A172 (cell line): Measurements from ENCODE around the gene ARG2. TPM values are rescaled to one million over a fixed set of nuclear protein-coding genes. Genes with fewer than 3 reads are reported as not detected.

Experiments used
- DNase-seq: peaks from one replicate; pipeline ENCODE4 v3.0.0-alpha.2; 2015; ENCODE audit warnings: low spot score
- total RNA-seq: library from RNA; depleted of rRNA; stranded (reverse); fragments of >200 nt; shearing (Covaris generic); gene quantifications from 2 replicates; pipeline ENCODE4 v1.2.3, GENCODE V29; 2014

Gene ARG2
- total RNA-seq, 1 experiment from 2014 or later, result 2.4 TPM

DNA sequence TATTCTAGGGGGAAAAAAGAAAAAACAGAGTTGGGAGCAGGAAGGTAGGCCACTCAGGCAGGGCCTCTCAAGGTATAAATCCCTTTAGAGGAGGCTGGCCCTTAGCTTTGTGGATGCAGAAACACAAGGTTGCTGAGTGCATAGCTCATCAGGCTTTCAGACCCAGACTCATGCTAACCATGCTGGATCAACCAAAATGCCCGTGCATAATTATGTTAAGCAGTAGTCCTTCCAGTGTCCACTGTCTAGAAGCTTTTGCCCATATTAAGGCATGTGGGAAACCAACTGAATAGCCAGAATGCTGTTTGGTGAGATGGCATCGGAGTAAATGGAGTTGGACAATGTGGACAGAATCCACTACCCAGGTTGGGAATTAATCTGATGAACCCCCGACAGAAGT, 18.9 kb downstream of the ARG2 start:
- DNase-seq, result no peak

GRCh38 chr14:67641480-67641879, 21.8 kb downstream of the ARG2 start:
- DNase-seq, result no peak

DNA sequence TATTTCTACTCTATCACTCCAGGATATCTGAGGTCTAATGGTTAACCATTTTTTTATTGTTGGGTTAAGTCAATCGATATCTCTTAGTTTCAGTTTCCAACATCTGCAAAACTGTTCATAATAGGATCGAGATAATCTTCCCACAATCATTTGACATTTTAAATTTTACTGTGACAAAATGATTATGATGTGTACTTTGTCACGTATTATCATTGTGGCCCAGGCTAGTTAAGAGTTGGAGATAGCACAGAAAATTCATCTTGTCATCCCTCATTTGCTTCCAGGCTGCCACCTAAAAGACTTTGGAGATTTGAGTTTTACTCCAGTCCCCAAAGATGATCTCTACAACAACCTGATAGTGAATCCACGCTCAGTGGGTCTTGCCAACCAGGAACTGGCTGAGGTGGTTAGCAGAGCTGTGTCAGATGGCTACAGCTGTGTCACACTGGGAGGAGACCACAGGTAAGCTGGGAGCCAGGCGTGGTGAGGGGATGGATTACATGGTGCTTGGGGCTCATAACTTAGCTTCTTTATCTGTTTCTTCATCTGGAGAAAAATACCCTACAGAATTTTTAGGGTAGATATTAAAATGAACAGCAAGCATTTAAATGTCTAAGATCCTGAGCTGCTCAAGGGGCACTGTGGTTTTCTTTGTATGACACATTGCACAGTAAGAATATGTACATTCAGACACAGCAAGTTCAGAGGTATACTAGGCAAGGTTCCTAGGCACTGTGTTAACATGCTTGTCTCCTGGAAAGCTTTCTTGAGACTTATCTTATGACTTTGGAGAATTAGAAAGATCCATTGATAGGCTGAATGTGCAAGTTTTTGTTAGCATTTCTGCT, 22.4 kb downstream of the ARG2 start:
- no peak for DNase-seq

GRCh38 chr14:67643713-67644112, 24.0 kb downstream of the ARG2 start:
- no peak for DNase-seq

- no peak for DNase-seq
Observed at GRCh38 chr14:67644428-67644827, 24.7 kb downstream of the ARG2 start.

DNA sequence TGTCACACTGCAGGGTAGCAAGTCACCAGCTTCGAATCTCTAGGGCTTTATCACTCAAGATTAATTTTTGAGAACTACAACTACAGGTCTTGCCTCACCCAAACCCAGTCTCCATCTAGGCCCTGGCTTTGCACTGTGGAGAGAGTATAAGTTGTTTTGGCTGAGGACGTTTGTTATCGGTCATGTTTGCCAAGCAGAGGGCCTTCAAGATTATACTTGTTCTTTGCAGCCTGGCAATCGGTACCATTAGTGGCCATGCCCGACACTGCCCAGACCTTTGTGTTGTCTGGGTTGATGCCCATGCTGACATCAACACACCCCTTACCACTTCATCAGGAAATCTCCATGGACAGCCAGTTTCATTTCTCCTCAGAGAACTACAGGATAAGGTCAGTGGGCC, 25.7 kb downstream of the ARG2 start:
- DNase-seq, result no peak

DNA sequence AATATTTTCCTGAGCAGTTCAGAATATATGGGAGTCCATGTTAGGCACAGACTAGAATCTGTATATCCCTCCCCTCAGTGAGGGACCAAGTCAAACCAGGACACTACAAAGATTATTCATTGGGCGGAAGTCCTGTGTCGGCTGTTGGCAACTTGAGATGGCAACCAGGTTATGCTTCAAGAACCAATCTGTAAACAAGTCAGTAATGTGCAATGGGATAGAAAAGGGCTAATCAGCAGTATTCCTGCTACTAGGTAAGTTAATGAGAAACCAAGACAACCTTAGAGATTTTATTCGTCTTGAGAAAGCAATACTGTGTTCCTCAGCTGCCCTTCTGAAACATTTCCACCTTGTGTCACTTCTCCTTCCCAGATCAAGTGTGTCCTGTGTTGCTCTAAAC, 26.4 kb downstream of the ARG2 start:
- DNase-seq, result no peak

- DNase-seq, result no peak
Observed at GRCh38 chr14:67650151-67650550, 30.4 kb downstream of the ARG2 start.

DNA sequence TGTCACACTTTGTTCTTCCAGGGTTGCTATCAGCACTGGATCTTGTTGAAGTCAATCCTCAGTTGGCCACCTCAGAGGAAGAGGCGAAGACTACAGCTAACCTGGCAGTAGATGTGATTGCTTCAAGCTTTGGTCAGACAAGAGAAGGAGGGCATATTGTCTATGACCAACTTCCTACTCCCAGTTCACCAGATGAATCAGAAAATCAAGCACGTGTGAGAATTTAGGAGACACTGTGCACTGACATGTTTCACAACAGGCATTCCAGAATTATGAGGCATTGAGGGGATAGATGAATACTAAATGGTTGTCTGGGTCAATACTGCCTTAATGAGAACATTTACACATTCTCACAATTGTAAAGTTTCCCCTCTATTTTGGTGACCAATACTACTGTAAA, 31.0 kb downstream of the ARG2 start:
- DNase-seq, result no peak

DNA sequence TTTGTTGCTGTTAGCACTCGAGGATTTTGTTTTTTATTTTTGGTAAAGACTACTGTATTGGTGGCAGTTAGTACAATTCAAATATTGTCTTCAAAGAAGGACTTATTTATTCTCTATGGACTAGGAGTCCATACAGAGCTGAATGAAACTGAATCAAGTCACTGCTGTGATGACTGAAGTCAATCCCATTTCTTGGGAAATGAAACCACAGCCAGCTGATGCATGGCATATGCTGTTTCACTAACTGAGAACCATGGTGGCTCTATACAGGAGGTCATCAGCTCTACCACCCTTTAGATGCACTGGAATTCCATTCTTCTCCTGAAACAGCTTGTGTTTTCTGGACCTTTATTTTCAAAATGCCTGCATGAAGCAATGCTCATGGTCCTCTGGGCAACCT, 32.5 kb downstream of the ARG2 start:
- DNase-seq, result no peak

DNA sequence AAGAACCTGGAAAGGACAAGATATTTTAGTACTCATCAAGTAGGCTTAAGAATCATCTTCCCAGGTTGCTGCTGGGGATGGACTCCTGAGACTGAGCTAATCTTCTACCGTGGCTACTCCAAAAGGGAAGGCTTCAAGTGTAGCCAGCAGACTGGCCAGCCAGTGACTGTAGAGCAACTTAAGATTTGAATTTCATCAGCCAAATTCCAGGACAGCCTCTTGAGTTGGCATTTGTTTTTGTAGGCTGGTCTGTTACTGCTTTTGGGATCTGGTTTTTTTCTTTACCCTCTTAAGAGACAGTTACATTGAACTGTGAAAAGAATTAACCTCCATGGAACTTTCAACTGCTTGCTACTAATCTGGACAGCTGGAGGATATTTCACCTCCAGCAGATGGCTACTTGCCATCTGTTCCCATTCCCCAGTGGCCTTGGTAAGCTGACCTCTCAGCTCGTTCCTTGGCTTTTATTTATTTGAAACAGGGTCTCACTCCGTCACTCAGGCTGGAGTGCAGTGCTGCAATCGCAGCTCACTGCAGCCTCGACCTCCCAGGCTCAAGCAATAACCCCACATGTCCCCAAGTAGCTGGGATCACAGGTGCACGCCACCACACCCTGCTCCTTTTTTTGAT, 34.0 kb downstream of the ARG2 start:
- DNase-seq, result no peak

DNA sequence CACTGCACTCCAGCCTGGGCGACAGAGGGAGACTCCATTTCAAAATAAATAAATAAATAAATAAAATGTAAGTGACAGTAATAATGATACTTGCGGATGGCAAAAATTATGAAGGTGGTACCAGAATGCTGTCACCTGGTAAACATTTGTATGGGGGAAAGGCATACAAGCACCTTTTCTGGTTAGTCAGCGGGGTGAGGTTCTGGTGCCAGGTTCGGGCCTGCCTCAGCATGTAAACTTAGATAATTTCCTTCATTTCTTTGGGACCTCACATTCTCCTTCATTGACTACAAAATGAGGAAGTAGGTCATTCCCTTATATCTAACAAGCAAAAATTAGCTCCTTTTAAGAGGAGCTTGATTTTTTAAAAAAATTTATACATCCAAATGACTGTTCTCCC, 43.9 kb downstream of the ARG2 start:
- no peak for DNase-seq

DNA sequence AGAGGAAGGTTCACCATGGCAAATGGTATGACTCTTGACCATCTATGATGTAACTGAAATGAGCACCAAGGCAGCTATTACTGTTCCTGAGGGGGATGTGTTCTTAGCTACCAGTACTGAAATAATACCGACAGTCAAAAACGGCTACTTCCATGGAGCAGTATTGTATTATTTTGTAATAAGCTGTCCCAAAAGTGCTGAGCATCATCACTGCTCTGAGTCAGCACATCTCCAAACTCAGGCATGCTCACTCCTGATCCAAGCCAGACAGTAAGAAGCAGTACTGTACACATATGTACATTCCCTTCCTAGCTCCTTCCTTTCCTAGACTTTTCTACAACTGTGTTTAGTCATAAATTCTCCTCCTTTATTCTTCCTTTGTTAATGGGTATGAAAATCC, 46.1 kb downstream of the ARG2 start:
- no peak for DNase-seq

DNA sequence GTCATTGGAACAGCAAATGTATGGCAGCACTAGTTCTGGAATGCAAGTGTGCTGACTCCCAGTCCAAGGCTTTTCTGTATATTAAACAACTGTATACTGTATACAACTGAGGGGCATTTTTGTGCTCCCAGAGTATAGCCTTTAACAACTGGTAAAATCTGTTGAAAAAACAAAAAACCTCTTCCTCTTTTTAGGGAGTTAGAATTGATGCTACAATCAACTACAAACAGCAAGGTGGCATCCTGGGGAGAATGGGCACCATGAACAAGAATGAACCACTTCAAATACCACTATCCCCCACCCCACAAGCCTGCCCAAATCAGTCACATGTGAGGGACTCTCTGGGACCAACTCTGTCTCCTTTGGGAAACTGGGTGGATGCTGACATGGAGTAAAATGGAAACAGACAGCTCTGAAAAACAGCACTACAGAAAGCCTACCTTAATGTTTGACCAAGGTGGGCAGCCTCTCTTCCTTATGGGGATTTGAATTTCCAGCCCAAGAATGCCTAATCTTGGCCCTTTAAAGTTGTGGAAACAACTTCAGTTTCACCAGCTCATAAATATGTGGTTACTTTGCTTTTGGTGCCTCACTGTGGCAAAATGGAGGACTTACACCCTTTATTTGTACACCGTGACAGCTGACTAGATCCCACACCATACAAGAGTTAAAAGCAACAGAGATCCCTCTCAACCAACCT, 47.2 kb downstream of the ARG2 start:
- peak; percentile 19 for DNase-seq

GRCh38 chr14:67668559-67668958, 48.8 kb downstream of the ARG2 start:
- DNase-seq, result no peak

- DNase-seq, result no peak
Observed at GRCh38 chr14:67673451-67673850, 53.7 kb downstream of the ARG2 start.

DNA sequence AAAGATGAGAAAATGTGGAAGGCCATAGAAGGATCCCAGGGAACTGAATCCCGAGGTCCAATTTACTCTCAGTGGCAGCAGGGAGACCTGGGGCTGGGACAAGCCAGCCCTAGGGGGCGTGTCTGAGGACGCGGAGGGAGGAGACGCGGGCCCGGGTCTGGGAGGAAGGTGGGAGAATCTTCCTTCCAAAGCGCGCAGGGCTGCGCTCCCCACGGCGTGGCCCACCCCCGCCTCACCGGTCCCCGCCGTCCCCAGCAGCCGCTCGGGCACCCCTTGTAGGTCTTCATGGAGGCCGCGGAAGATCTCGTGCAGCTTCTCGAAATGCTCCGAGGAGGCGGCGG, 54.4 kb downstream of the ARG2 start:
- DNase-seq, result peak; percentile 38

GRCh38 chr14:67674480-67675218, 54.9 kb downstream of the ARG2 start, which contains the start of gene VTI1B:
VTI1B (minus strand) TSS chr14:67674632; CDS start chr14:67674489, 143 bp downstream.
- peak; percentile 35 for DNase-seq

GRCh38 chr14:67675219-67675582, 55.5 kb downstream of the ARG2 start:
- no peak for DNase-seq

GRCh38 chr14:67679006-67679405, 59.3 kb downstream of the ARG2 start:
- DNase-seq, result no peak

DNA sequence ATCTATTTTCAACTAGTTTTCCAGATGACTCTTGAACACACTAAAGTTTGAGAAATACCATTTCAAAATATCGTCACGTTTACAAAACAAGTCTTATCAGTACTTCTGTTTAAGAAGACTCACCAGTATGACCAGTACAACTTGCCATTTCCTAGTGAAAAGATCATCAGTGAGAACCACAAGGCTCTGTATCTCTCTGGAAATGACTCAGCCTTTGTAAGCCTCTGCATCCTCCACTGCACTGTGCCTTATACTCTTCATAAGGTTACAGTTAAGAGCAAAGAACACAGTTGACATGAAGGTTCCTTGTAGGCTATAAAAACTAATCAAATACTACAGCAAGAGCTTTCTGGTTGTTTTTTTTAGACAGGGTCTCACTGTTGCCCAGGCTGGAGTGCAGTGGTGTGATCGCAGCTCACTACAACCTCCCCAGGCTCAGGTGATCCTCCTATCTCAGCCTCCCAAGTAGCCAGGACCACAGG, 60.4 kb downstream of the ARG2 start:
- peak; percentile 82 for DNase-seq

DNA sequence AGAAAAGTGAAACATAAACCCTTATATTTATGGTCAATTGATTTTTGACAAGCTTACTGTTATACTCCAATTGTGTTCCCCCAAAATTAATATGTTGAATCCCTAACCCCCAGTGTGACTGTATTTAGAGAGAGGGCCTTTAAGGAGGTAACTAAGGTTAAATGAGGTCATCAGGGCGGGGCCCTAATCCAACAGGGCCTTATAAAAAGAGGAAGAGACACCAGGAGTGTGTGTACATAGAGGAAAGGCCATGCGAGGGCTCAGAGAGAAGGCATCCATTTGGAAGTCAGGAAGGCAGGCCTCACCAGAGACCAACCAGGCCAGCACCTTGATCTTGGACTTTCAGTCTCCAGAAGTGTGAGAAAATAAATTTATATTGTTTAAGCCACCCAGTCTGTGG, 61.2 kb downstream of the ARG2 start:
- no peak for DNase-seq
